GM19372 (cell line): Measurements from ENCODE around the gene FOXI1.
"Not testable (repeated sequence)": the region's sequence is repeated elsewhere in the genome, so short reads cannot be mapped to it uniquely, and the experiment has no call there.

Source experiments
- ATAC-seq: cut with Tn5 transposase; IDR thresholded peaks from one replicate; pipeline ENCODE4 v1.9.1; 2021; ENCODE audit warnings: mild to moderate bottlenecking, low read depth, moderate library complexity; ENCODE audit not compliant: unreplicated experiment

Gene FOXI1

DNA sequence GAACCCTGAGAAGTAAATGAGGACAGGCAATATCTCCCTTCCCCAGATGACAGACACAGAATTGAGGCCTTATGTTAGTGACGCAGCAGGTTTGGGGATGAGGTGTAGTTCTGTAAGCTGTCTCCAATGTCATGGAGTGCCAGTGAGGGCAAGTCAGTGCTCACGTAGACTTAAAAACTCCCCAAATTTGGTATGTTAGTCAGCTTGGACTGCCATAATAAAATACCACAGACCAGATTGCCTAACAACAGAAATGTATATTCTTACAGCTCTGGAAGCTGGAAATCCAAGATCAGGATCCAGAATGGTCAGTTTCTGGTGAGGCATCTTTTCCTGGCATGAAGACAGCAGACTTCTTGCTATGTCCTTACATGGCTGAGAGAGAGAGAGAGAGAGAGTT lies 14.9 kb downstream of the FOXI1 start:
- no peak for ATAC-seq

- ATAC-seq = no peak
These were observed 15.6 kb downstream of the FOXI1 start for GRCh38 chr5:170121321-170121720.

- no peak for ATAC-seq
These were observed 20.4 kb downstream of the FOXI1 start for GRCh38 chr5:170126061-170126460.

GRCh38 chr5:170126626-170127025 lies 20.9 kb downstream of the FOXI1 start:
- no peak for ATAC-seq

- ATAC-seq = no peak
These were observed 25.5 kb downstream of the FOXI1 start for GRCh38 chr5:170131235-170131634.

DNA sequence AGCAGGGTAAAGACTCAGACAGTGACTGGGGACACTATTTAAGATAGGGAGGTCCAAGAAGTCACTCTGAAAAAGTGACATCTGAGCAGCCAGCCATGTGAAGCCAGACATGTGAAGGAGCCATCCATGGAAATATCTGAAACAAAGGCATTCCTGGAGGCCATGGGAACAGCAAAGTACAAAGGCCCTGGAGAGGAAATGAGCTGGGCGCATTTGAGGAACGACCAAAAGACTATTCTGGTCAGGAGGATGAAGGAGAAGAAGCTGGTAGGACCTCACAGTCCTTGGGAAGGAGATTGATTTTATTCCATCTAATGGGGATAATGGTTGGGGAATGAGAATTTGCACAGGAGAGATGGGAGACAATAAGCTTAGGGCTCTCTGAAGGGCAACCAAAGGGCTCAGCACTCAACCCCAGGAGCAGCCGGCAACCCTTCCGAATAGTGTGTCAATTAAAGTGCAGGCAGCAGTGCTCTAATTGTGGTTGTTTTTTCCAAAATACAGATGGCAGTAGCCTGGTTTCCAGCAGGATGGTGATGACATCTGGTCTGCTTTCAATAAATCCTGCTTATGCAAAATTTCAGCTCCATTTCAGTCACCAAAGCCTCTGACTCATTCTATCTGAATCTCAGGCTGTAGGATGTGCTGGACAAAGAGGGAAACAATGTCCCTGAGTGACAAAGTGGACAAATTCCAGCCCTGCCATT lies 26.7 kb downstream of the FOXI1 start:
- ATAC-seq = no peak

- ATAC-seq = no peak
These were observed 27.3 kb downstream of the FOXI1 start for GRCh38 chr5:170132976-170133448.

- ATAC-seq = no peak
These were observed 30.2 kb downstream of the FOXI1 start for GRCh38 chr5:170135796-170136490.

GRCh38 chr5:170136506-170136905 lies 30.8 kb downstream of the FOXI1 start:
- no peak for ATAC-seq

DNA sequence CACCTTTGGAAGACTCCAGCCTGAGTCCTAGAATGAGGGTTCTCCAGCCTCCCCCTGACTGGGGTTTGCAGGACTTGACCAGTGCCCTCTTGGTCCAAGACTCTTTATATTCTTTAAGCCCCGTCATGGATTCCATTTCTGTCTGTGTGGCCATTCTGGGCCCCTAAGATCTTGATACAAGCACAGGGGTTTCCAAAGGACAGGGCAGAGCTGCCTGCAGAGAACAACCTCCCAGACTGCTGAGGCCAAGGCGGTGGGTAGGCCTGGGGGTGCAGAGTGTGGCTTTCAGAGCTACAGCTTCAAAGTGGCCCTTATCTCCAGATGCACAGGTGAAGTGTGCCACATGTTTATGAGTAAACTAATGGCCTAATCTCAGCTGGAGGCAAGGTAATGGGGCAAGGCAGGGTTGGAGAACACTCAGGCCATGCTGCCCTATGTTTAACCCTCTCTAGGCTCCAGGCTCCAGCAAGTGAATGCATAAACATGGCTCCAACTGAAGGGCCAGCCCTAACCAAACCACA lies 32.1 kb downstream of the FOXI1 start:
- ATAC-seq = no peak

- no peak for ATAC-seq
These were observed 32.6 kb downstream of the FOXI1 start for GRCh38 chr5:170138273-170138672.

DNA sequence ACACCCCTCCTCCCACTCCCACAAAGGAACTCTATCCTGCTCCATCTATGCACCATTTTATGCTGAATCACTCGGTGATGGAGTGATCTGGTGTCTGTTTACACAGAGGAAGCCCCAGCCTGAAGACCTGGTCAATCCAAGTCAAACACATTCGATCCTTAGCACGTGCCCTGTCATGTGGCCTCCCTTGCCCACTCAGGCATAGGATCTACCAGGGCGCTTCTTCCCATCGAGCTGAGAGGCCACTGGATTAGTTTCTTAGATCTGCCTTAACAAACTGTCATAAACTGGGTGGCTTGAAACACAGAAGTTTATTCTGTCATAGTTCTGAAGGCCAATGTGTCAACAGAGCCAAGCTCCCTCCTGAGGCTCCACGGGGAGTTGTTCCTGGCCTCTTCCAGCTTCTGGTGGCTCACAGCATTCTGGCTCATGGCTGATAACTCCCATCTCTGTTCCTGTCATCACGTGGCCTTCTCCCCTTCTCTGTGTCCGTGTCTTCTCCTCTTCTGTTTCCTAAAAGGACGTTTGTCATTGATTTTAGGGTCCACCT lies 34.2 kb downstream of the FOXI1 start:
- no peak for ATAC-seq

- ATAC-seq = not testable (repeated sequence)
These were observed 35.5 kb downstream of the FOXI1 start for GRCh38 chr5:170141196-170141595.

- no peak for ATAC-seq
These were observed 35.9 kb downstream of the FOXI1 start for GRCh38 chr5:170141636-170142035.

DNA sequence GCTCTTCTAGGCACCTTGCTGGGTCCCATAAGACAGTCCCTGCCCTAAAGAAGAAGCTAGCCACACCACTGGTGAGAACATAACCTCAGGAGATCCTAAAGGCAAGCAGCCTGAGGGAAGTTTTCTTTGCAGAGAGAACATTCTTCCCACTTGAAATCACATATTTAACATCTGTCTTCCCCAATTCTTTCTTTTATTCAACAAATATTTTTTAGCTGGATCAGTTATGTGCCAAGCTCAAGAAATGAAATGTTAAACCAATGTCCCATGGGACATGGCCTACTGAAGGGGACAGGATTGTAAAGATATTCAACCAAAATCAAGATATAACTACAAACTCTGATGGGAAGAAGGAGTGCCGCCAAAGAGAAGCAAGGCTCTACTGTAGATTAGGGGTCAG lies 36.5 kb downstream of the FOXI1 start:
- ATAC-seq = no peak

GRCh38 chr5:170143091-170143490 lies 37.4 kb downstream of the FOXI1 start:
- ATAC-seq = no peak

- no peak for ATAC-seq
These were observed 38.0 kb downstream of the FOXI1 start for GRCh38 chr5:170143710-170144109.

- ATAC-seq = no peak
These were observed 38.8 kb downstream of the FOXI1 start for GRCh38 chr5:170144286-170145023.

- ATAC-seq = no peak
These were observed 39.8 kb downstream of the FOXI1 start for GRCh38 chr5:170145462-170145861.

DNA sequence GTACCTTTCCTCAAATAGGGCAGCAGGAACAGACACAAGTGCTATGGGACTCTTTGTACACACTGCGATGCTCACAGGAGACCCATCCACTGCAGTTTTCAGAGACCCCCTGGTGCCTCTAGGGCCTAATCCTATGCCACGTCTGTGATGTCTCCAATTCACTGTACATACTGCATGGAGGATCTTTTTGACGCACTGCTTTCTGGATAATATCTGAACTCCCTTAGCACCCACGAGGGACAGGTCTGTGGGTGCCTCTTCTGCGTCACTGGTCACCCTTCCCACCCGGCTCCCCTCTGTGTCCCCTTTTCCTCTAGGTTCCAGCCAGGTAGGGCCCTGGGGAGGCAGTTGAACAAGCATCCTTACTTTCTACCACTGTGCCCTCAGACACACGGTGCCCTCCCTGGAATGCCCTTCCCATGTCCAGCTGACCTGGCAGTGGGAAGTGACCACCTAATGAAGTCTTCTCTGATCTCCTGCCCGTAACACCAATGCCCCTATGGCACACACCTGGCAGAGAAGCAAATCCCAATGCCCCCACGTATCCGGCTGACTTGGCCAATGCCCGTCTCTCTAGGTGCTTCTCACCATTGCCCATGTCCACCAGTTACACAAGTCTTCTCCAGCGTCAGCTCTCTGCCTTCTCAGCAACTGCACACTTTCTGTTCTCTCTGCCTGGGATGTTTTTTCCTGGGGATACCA lies 41.5 kb downstream of the FOXI1 start:
- no peak for ATAC-seq
